ENCODE data around the gene SRMS.

The SRMS gene

GRCh38 chr20:63567386-63568169 is 20.0 kb upstream of the SRMS start:
- Histone ChIP-seq H3K4me3 (ENCODE audit: low read depth in 1 of 2, low read length in 1 of 2) (peak overlapping the region; percentile 63 to 69), H3K36me3 (peaks cover 85% of the 10 kb centered on the region), H3K27me3 (peaks cover 15% of the 10 kb centered on the region), H3K27ac (peak overlapping the region; percentile 97), H3K4me1 (ENCODE audit: control insufficient read depth in 1 of 2, insufficient read depth in 1 of 2, low read depth in 1 of 2, low read length in 1 of 2) (peaks cover 40 to 52% of the 10 kb centered on the region in 2 experiments), H3K9me3 (no peaks in the 10 kb centered on the region)
- TF ChIP-seq CTCF (IDR thresholded peaks at IDR 0.05) = peak; percentile 69

- Histone ChIP-seq H3K4me1 (ENCODE audit: control insufficient read depth in 1 of 2, insufficient read depth in 1 of 2, low read depth in 1 of 2, low read length in 1 of 2) (peaks cover 39 to 46% of the 10 kb centered on the region in 2 experiments), H3K9me3 (no peaks in the 10 kb centered on the region), H3K27me3 (peaks cover 11% of the 10 kb centered on the region), H3K36me3 (peaks cover 85% of the 10 kb centered on the region), H3K4me3 (ENCODE audit: low read depth in 1 of 2, low read length in 1 of 2) (peak overlapping the region; percentile 63 to 69), H3K27ac (peak overlapping the region; percentile 97)
- no peak for TF ChIP-seq CTCF (IDR thresholded peaks at IDR 0.05)
Measured at GRCh38 chr20:63567136-63567385, 19.5 kb upstream of the SRMS start.

- peaks cover 87% of the 10 kb centered on the region for H3K36me3 ChIP-seq
- H3K4me3 ChIP-seq (ENCODE audit: low read depth in 1 of 2, low read length in 1 of 2) = peak overlapping the region; percentile 63 to 69
- H3K27me3 ChIP-seq = peaks cover 10% of the 10 kb centered on the region
- TF ChIP-seq CTCF (IDR thresholded peaks at IDR 0.05) = no peak
- no peaks in the 10 kb centered on the region for H3K9me3 ChIP-seq
- H3K4me1 ChIP-seq (ENCODE audit: control insufficient read depth in 1 of 2, insufficient read depth in 1 of 2, low read depth in 1 of 2, low read length in 1 of 2) = peaks cover 39 to 45% of the 10 kb centered on the region in 2 experiments
- peak overlapping the region; percentile 97 for H3K27ac ChIP-seq
Measured at GRCh38 chr20:63566395-63567135, 19.0 kb upstream of the SRMS start.

- no peak overlapping the region for H3K27ac ChIP-seq
- peaks cover 39 to 43% of the 10 kb centered on the region in 2 experiments for H3K4me1 ChIP-seq (ENCODE audit: control insufficient read depth in 1 of 2, insufficient read depth in 1 of 2, low read depth in 1 of 2, low read length in 1 of 2)
- no peak overlapping the region for H3K4me3 ChIP-seq (ENCODE audit: low read depth in 1 of 2, low read length in 1 of 2)
- peaks cover 10% of the 10 kb centered on the region for H3K27me3 ChIP-seq
- peaks cover 93% of the 10 kb centered on the region for H3K36me3 ChIP-seq
- no peak for TF ChIP-seq CTCF (IDR thresholded peaks at IDR 0.05)
- H3K9me3 ChIP-seq = no peaks in the 10 kb centered on the region
Measured at GRCh38 chr20:63565699-63566335, 18.3 kb upstream of the SRMS start.

GRCh38 chr20:63565021-63565698 is 17.6 kb upstream of the SRMS start:
- no peak overlapping the region for H3K4me3 ChIP-seq (ENCODE audit: low read depth in 1 of 2, low read length in 1 of 2)
- H3K9me3 ChIP-seq = no peaks in the 10 kb centered on the region
- peaks cover 93% of the 10 kb centered on the region for H3K36me3 ChIP-seq
- H3K27me3 ChIP-seq = peaks cover 10% of the 10 kb centered on the region
- no peak for TF ChIP-seq CTCF (IDR thresholded peaks at IDR 0.05)
- peaks cover 37% of the 10 kb centered on the region in 2 experiments for H3K4me1 ChIP-seq (ENCODE audit: control insufficient read depth in 1 of 2, insufficient read depth in 1 of 2, low read depth in 1 of 2, low read length in 1 of 2)
- H3K27ac ChIP-seq = no peak overlapping the region
